GM23338 (cell line): ENCODE measurements around the gene SKA1. TPM values are rescaled to one million over a fixed set of nuclear protein-coding genes. Genes with fewer than 3 reads are reported as not detected.

Experiments
- ATAC-seq: fragments of 200-7000 bp; cut with Tn5 transposase; 3 replicates; pipeline ENCODE4 v1.9.1; 2020
- DNase-seq: peaks from one replicate; pipeline ENCODE4 v3.0.0-alpha.2; 2015; ENCODE audit warnings: low spot score
- H2AFZ ChIP-seq: fragments of 200-600 bp; sonication (generic); 2 replicates; pipeline ENCODE4 v1.8.0; 2016; ENCODE audit warnings: antibody characterized with exemption, mild to moderate bottlenecking, moderate library complexity
- H3F3A ChIP-seq: fragments of 200-600 bp; sonication (generic); replicated peaks from 2 replicates; pipeline ENCODE4 v1.8.0; 2017; ENCODE audit warnings: antibody characterized with exemption, mixed run types, low read depth
- H3K27ac ChIP-seq: fragments of 200-600 bp; sonication (generic); 2 replicates; pipeline ENCODE4 v1.6.1; 2016; ENCODE audit warnings: low read depth
- H3K27me3 ChIP-seq: fragments of 200-600 bp; sonication (generic); 2 replicates; pipeline ENCODE4 v1.8.0; 2016; ENCODE audit warnings: mild to moderate bottlenecking, mixed run types, moderate library complexity; ENCODE audit not compliant: insufficient read depth
- H3K36me3 ChIP-seq: fragments of 200-600 bp; sonication (generic); 2 replicates; pipeline ENCODE4 v1.8.0; 2016; ENCODE audit warnings: mild to moderate bottlenecking; ENCODE audit not compliant: insufficient read depth
- H3K4me1 ChIP-seq: fragments of 200-600 bp; sonication (generic); 2 replicates; pipeline ENCODE4 v1.8.0; 2016; ENCODE audit warnings: mild to moderate bottlenecking, moderate library complexity; ENCODE audit not compliant: insufficient read depth
- H3K4me2 ChIP-seq: fragments of 200-600 bp; sonication (generic); 2 replicates; pipeline ENCODE4 v1.7.1; 2017; ENCODE audit warnings: mixed run types
- H3K4me3 ChIP-seq: fragments of 200-600 bp; sonication (generic); 2 replicates; pipeline ENCODE4 v1.6.1; 2016; ENCODE audit warnings: mixed run types
- H3K79me2 ChIP-seq: fragments of 200-600 bp; sonication (generic); replicated peaks from 2 replicates; pipeline ENCODE4 v1.8.0; 2017; ENCODE audit warnings: mild to moderate bottlenecking; ENCODE audit not compliant: insufficient read depth
- H3K9me2 ChIP-seq: fragments of 200-600 bp; sonication (generic); 2 replicates; pipeline ENCODE4 v1.8.0; 2017; ENCODE audit not compliant: insufficient read depth
- H4K20me1 ChIP-seq: fragments of 200-600 bp; sonication (generic); replicated peaks from 2 replicates; pipeline ENCODE4 v1.8.0; 2017; ENCODE audit warnings: mild to moderate bottlenecking; ENCODE audit not compliant: insufficient read depth
- H3K27ac Mint-ChIP-seq: 2 replicates; pipeline ENCODE4 v1.8.0; 2020; ENCODE audit warnings: inconsistent platforms, mild to moderate bottlenecking, moderate library complexity, mixed read lengths
- H3K27me3 Mint-ChIP-seq: 3 replicates; pipeline ENCODE4 v1.8.0; 2022; ENCODE audit warnings: low read depth, mild to moderate bottlenecking, moderate library complexity, mixed read lengths, inconsistent platforms; ENCODE audit not compliant: insufficient read depth, poor library complexity
- H3K36me3 Mint-ChIP-seq: 3 replicates; pipeline ENCODE4 v1.8.0; 2021; ENCODE audit warnings: low read depth, mild to moderate bottlenecking, inconsistent platforms, moderate library complexity, mixed read lengths
- H3K4me1 Mint-ChIP-seq: 3 replicates; pipeline ENCODE4 v1.8.0; 2020; ENCODE audit warnings: mild to moderate bottlenecking, inconsistent platforms, mixed read lengths
- H3K4me3 Mint-ChIP-seq: 3 replicates; pipeline ENCODE4 v1.8.0; 2021; ENCODE audit warnings: moderate library complexity, mild to moderate bottlenecking, inconsistent platforms, mixed read lengths
- H3K9me3 Mint-ChIP-seq: 3 replicates; pipeline ENCODE4 v1.8.0; 2020; ENCODE audit warnings: moderate library complexity, mild to moderate bottlenecking, inconsistent platforms, mixed read lengths
- CREB1 ChIP-seq: fragments of 250-450 bp; sonication (Bioruptor Pico); IDR thresholded peaks from 2 replicates; pipeline ENCODE4 v1.5.0; 2020; ENCODE audit warnings: low read depth, mild to moderate bottlenecking, moderate library complexity
- EZH2 ChIP-seq: fragments of 200-600 bp; sonication (generic); IDR thresholded peaks from one replicate; pipeline ENCODE4 v1.8.0; 2017; ENCODE audit warnings: antibody characterized with exemption, mild to moderate bottlenecking, low read depth; ENCODE audit not compliant: unreplicated experiment
- EZH2phosphoT487 ChIP-seq: fragments of 200-600 bp; sonication (generic); IDR thresholded peaks from one replicate; pipeline ENCODE4 v1.8.1; 2018; ENCODE audit warnings: antibody characterized with exemption; ENCODE audit not compliant: unreplicated experiment
- JUNB ChIP-seq: IDR thresholded peaks from one replicate; pipeline ENCODE4 v1.6.1; 2016; ENCODE audit warnings: antibody characterized with exemption; ENCODE audit not compliant: unreplicated experiment
- NANOG ChIP-seq: IDR thresholded peaks from 2 replicates; pipeline ENCODE4 v1.6.1; 2016; ENCODE audit warnings: antibody characterized with exemption, borderline replicate concordance
- POLR2AphosphoS5 ChIP-seq: IDR thresholded peaks from 2 replicates; pipeline ENCODE4 v1.6.1; 2016; ENCODE audit warnings: antibody characterized with exemption, low read depth
- STAT1 ChIP-seq: IDR thresholded peaks from one replicate; pipeline ENCODE4 v1.6.1; 2016; ENCODE audit warnings: antibody characterized with exemption; ENCODE audit not compliant: unreplicated experiment
- ZNF114 ChIP-seq: fragments of 250-450 bp; sonication (Bioruptor Pico); IDR thresholded peaks from 2 replicates; pipeline ENCODE4 v1.5.0; 2020; ENCODE audit warnings: mild to moderate bottlenecking, moderate library complexity
- ZNF331 ChIP-seq: fragments of 250-450 bp; sonication (Bioruptor Pico); IDR thresholded peaks from 2 replicates; pipeline ENCODE4 v1.5.0; 2020; ENCODE audit warnings: low read depth, mild to moderate bottlenecking, moderate library complexity
- polyA plus RNA-seq: library from polyadenylated mRNA; unstranded; fragments of >200 nt; fragmentation: Nextera tagmentation; extraction: Ambion mirVana; gene quantifications from 2 replicates; pipeline ENCODE4 v1.2.1, GENCODE V29; 2016
- total RNA-seq: library from RNA; depleted of rRNA; stranded (reverse); fragments of >200 nt; shearing (Covaris generic); gene quantifications from 2 replicates; pipeline ENCODE4 v1.2.3, GENCODE V29; 2014
- TF ChIP-seq, protein P1 (sequence below): IDR thresholded peaks from 2 replicates; pipeline ENCODE4 v1.6.1; 2016; ENCODE audit warnings: antibody characterized with exemption
- TF ChIP-seq, protein P2 (sequence below): fragments of 250-450 bp; sonication (Bioruptor Pico); IDR thresholded peaks from 2 replicates; pipeline ENCODE4 v1.5.0; 2020; ENCODE audit warnings: mild to moderate bottlenecking, moderate library complexity

The SKA1 gene
- total and polyA plus RNA-seq, 2 experiments from 2014 or later = 14.2 to 25.1 TPM

DNA sequence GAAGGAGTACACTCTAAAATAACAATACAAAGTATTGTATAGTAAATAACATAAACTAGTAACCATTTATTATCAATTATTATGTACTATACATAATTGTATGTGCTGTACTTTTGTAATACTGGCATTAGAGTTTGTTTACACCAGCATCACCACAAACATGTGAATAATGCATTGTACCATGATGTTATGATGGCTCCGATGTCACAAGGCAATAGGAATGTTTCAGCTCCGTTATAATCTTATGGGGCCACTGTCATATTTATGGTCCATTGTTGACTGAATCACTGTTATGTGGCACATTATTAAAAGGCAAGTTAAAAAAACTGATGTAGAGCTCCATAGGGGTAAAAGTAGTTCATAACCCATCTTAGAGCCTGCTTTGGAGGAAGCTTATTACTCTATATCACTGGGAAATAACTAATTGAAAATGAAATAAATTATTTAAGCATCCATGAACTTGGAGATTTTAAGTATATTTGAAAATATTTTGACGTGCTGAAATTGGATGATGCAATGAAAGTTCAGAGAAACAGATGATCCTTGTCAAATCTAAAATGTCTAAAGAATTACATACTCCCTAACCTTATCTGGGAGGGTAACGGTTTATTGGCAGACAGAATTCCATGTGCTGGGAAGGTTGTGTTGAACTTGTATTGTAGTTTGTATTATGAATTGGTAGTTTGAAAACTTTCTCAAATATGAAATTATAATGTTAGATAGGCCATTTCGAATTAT is 2.4 kb downstream of the SKA1 start:
- H3K9me3 Mint-ChIP-seq = no peaks in the 10 kb centered on the region
- no peak overlapping the region for H3K4me3 ChIP-seq
- H3K4me3 Mint-ChIP-seq = no peak overlapping the region
- H3K36me3 ChIP-seq = no peaks in the 10 kb centered on the region; the same call in 1 of the 2 replicates
- peaks cover 13% of the 10 kb centered on the region for H3K4me1 ChIP-seq
- peaks cover 7% of the 10 kb centered on the region for H3K27me3 Mint-ChIP-seq
- no peak overlapping the region for H3K4me2 ChIP-seq
- peaks cover 17% of the 10 kb centered on the region for H3K4me1 Mint-ChIP-seq
- H3K27me3 ChIP-seq = no peaks in the 10 kb centered on the region
- no peaks in the 10 kb centered on the region for H4K20me1 ChIP-seq
- peaks cover 11% of the 10 kb centered on the region for H3K79me2 ChIP-seq
- no peaks in the 10 kb centered on the region for H3K9me2 ChIP-seq
- no peak overlapping the region for H3K27ac ChIP-seq
- no peak for DNase-seq
- no peak for ATAC-seq
- no peaks in the 10 kb centered on the region for H3F3A ChIP-seq
- no peak overlapping the region for H2AFZ ChIP-seq
- TF ChIP-seq EZH2 (no peak), ZNF114 (CRISPR knock-in tag) (no peak), STAT1 (no peak), NANOG (no peak), JUNB (no peak), CREB1 (CRISPR knock-in tag) (no peak), POLR2AphosphoS5 (no peak), ZNF331 (no peak), EZH2phosphoT487 (no peak)
- TF ChIP-seq, protein P1, sequence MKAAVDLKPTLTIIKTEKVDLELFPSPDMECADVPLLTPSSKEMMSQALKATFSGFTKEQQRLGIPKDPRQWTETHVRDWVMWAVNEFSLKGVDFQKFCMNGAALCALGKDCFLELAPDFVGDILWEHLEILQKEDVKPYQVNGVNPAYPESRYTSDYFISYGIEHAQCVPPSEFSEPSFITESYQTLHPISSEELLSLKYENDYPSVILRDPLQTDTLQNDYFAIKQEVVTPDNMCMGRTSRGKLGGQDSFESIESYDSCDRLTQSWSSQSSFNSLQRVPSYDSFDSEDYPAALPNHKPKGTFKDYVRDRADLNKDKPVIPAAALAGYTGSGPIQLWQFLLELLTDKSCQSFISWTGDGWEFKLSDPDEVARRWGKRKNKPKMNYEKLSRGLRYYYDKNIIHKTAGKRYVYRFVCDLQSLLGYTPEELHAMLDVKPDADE = no peak
- TF ChIP-seq, protein P2, sequence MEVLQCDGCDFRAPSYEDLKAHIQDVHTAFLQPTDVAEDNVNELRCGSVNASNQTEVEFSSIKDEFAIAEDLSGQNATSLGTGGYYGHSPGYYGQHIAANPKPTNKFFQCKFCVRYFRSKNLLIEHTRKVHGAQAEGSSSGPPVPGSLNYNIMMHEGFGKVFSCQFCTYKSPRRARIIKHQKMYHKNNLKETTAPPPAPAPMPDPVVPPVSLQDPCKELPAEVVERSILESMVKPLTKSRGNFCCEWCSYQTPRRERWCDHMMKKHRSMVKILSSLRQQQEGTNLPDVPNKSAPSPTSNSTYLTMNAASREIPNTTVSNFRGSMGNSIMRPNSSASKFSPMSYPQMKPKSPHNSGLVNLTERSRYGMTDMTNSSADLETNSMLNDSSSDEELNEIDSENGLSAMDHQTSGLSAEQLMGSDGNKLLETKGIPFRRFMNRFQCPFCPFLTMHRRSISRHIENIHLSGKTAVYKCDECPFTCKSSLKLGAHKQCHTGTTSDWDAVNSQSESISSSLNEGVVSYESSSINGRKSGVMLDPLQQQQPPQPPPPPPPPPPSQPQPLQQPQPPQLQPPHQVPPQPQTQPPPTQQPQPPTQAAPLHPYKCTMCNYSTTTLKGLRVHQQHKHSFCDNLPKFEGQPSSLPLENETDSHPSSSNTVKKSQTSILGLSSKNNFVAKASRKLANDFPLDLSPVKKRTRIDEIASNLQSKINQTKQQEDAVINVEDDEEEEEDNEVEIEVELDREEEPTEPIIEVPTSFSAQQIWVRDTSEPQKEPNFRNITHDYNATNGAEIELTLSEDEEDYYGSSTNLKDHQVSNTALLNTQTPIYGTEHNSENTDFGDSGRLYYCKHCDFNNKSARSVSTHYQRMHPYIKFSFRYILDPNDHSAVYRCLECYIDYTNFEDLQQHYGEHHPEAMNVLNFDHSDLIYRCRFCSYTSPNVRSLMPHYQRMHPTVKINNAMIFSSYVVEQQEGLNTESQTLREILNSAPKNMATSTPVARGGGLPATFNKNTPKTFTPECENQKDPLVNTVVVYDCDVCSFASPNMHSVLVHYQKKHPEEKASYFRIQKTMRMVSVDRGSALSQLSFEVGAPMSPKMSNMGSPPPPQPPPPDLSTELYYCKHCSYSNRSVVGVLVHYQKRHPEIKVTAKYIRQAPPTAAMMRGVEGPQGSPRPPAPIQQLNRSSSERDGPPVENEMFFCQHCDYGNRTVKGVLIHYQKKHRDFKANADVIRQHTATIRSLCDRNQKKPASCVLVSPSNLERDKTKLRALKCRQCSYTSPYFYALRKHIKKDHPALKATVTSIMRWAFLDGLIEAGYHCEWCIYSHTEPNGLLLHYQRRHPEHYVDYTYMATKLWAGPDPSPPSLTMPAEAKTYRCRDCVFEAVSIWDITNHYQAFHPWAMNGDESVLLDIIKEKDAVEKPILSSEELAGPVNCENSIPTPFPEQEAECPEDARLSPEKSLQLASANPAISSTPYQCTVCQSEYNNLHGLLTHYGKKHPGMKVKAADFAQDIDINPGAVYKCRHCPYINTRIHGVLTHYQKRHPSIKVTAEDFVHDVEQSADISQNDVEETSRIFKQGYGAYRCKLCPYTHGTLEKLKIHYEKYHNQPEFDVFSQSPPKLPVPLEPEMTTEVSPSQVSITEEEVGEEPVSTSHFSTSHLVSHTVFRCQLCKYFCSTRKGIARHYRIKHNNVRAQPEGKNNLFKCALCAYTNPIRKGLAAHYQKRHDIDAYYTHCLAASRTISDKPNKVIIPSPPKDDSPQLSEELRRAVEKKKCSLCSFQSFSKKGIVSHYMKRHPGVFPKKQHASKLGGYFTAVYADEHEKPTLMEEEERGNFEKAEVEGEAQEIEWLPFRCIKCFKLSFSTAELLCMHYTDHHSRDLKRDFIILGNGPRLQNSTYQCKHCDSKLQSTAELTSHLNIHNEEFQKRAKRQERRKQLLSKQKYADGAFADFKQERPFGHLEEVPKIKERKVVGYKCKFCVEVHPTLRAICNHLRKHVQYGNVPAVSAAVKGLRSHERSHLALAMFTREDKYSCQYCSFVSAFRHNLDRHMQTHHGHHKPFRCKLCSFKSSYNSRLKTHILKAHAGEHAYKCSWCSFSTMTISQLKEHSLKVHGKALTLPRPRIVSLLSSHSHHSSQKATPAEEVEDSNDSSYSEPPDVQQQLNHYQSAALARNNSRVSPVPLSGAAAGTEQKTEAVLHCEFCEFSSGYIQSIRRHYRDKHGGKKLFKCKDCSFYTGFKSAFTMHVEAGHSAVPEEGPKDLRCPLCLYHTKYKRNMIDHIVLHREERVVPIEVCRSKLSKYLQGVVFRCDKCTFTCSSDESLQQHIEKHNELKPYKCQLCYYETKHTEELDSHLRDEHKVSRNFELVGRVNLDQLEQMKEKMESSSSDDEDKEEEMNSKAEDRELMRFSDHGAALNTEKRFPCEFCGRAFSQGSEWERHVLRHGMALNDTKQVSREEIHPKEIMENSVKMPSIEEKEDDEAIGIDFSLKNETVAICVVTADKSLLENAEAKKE (CRISPR knock-in tag) = no peak
- H3K36me3 Mint-ChIP-seq = peaks cover 8% of the 10 kb centered on the region; the same call in 1 of the 3 replicates
- no peak overlapping the region for H3K27ac Mint-ChIP-seq
